Gastrocnemius medialis (tissue), 4 donors: ENCODE measurements around the gene PDK3. TPM values are rescaled to one million over a fixed set of nuclear protein-coding genes. Genes with fewer than 3 reads are reported as not detected.

ENCODE experiments used
- ATAC-seq, 2 donors: fragments of 150-250 bp; one replicate each; pipeline ENCODE4 v1.9.1; 2016
- DNase-seq, 2 donors: peaks; one replicate each; pipeline ENCODE4 v3.0.0-alpha.2; 2019
- H3K27ac ChIP-seq, 4 donors: fragments of 200-600 bp; sonication (generic); 1 replicate in 1 of 4; 2 replicates in 3 of 4; pipeline ENCODE4 v1.5.1; 2016 to 2018; ENCODE audit warnings: mild to moderate bottlenecking in 2 of 4, moderate library complexity in 1 of 4
- H3K27me3 ChIP-seq, 3 donors: fragments of 200-600 bp; sonication (generic) in 2 of 3; 1 replicate in 1 of 3; 2 replicates in 2 of 3; pipeline versions ENCODE4 v1.5.1 to v1.6.0; 2016 to 2019; ENCODE audit warnings: mild to moderate bottlenecking in 1 of 3, moderate library complexity in 1 of 3
- H3K36me3 ChIP-seq, 2 donors: fragments of 200-600 bp; sonication (generic) in 1 of 2; one replicate each; pipeline ENCODE4 v1.5.1; 2017 to 2018
- H3K4me1 ChIP-seq, 2 donors: fragments of 200-600 bp; sonication (generic) in 1 of 2; one replicate each; pipeline ENCODE4 v1.5.1; 2016 to 2017; ENCODE audit warnings: mild to moderate bottlenecking in 2 of 2
- H3K4me3 ChIP-seq, 4 donors: fragments of 200-600 bp; sonication (generic) in 3 of 4; 1 replicate in 1 of 4; 2 replicates in 3 of 4; pipeline ENCODE4 v1.5.1; 2016 to 2019; ENCODE audit warnings: mild to moderate bottlenecking in 2 of 4
- H3K9me3 ChIP-seq, 3 donors: fragments of 200-600 bp; sonication (generic) in 2 of 3; 1 replicate in 1 of 3; 2 replicates in 2 of 3; pipeline ENCODE4 v1.5.1; 2016 to 2019
- CTCF ChIP-seq, 5 experiments: fragments of 450-650 bp in 3 of 5; fragments of 200-600 bp in 2 of 5; sonication (generic) in 2 of 5; IDR thresholded peaks in 4 of 5; conservative IDR thresholded peaks in 1 of 5; 1 replicate in 4 of 5; 2 replicates in 1 of 5; pipeline ENCODE4 v1.5.1; 2016 to 2019; ENCODE audit warnings: antibody characterized with exemption in 5 of 5, mild to moderate bottlenecking in 3 of 5, moderate library complexity in 3 of 5
- POLR2A ChIP-seq, 2 donors: fragments of 450-650 bp; IDR thresholded peaks; one replicate each; pipeline ENCODE4 v1.6.1; 2017; ENCODE audit warnings: antibody characterized with exemption in 2 of 2, mild to moderate bottlenecking in 2 of 2, moderate library complexity in 2 of 2
- in situ Hi-C, 4 donors: fragments of 200-750 bp; cut with MboI; loops; one replicate each; pipeline versions ENCODE4 v1.15.0 to v1.8.0; 2017; ENCODE audit warnings: low sequenced_read_pairs in 4 of 4
- intact Hi-C: fragments of 100-400 bp; cut with DNase I; formaldehyde crosslinking; loops from one replicate; pipeline ENCODE4 v1.15.1; 2023; ENCODE audit warnings: low total_unique reads
- total RNA-seq, 4 donors: library from RNA; depleted of rRNA; stranded (reverse); fragments of >200 nt; gene quantifications; one replicate each; pipeline versions ENCODE4 v1.1.0 to v1.2.3, GENCODE V29; 2016

PDK3 gene
- total RNA-seq, 4 donors from 2014 or later: 1.8 to 4.5 (median 2.7) TPM

- H3K27ac ChIP-seq: no peak overlapping the region
- no peaks in the 10 kb centered on the region for H3K9me3 ChIP-seq
- DNase-seq (no peak), ATAC-seq (no peak)
- no peak for TF ChIP-seq CTCF (IDR thresholded peaks at IDR 0.05 in 4 of 5, conservative IDR thresholded peaks at IDR 0.05 in 1 of 5)
- TF ChIP-seq POLR2A (IDR thresholded peaks at IDR 0.05): no peak
- no peaks in the 10 kb centered on the region for H3K36me3 ChIP-seq
- intact Hi-C loops: no loop called here
- no peaks in the 10 kb centered on the region for H3K4me1 ChIP-seq
- no peak overlapping the region for H3K4me3 ChIP-seq
- in situ Hi-C loops: no loop called here
- no peaks in the 10 kb centered on the region for H3K27me3 ChIP-seq
These were observed 48.3 kb downstream of the PDK3 start for GRCh38 chrX:24513416-24513815.

GRCh38 chrX:24515447-24515846 lies 50.4 kb downstream of the PDK3 start:
- Histone ChIP-seq H3K27ac (no peak overlapping the region), H3K4me1 (no peaks in the 10 kb centered on the region), H3K36me3 (no peaks in the 10 kb centered on the region), H3K27me3 (no peaks in the 10 kb centered on the region), H3K4me3 (no peak overlapping the region), H3K9me3 (no peaks in the 10 kb centered on the region)
- ATAC-seq: no peak
- TF ChIP-seq POLR2A (IDR thresholded peaks at IDR 0.05) (no peak), CTCF (IDR thresholded peaks at IDR 0.05 in 4 of 5, conservative IDR thresholded peaks at IDR 0.05 in 1 of 5) (no peak)
- DNase-seq: no peak
- intact Hi-C loops (no loop called here), in situ Hi-C loops (no loop called here)

- Histone ChIP-seq H3K36me3 (no peaks in the 10 kb centered on the region), H3K9me3 (no peaks in the 10 kb centered on the region), H3K27me3 (no peaks in the 10 kb centered on the region), H3K4me1 (no peaks in the 10 kb centered on the region), H3K27ac (no peak overlapping the region), H3K4me3 (no peak overlapping the region)
- no peak for ATAC-seq
- intact Hi-C loops (no loop called here), in situ Hi-C loops (no loop called here)
- no peak for TF ChIP-seq CTCF (IDR thresholded peaks at IDR 0.05 in 4 of 5, conservative IDR thresholded peaks at IDR 0.05 in 1 of 5)
- TF ChIP-seq POLR2A (IDR thresholded peaks at IDR 0.05): no peak
- DNase-seq: no peak
These were observed 55.4 kb downstream of the PDK3 start for GRCh38 chrX:24520472-24520871.

GRCh38 chrX:24525455-24525854 lies 60.4 kb downstream of the PDK3 start:
- no peak overlapping the region for H3K27ac ChIP-seq
- no peaks in the 10 kb centered on the region for H3K4me1 ChIP-seq
- H3K27me3 ChIP-seq: no peaks in the 10 kb centered on the region
- H3K36me3 ChIP-seq: no peaks in the 10 kb centered on the region
- TF ChIP-seq CTCF (IDR thresholded peaks at IDR 0.05 in 4 of 5, conservative IDR thresholded peaks at IDR 0.05 in 1 of 5) (no peak), POLR2A (IDR thresholded peaks at IDR 0.05) (no peak)
- ATAC-seq: no peak
- no peaks in the 10 kb centered on the region for H3K9me3 ChIP-seq
- DNase-seq: no peak
- H3K4me3 ChIP-seq: no peak overlapping the region
- intact Hi-C loops: no loop called here
- in situ Hi-C loops: no loop called here

- no peaks in the 10 kb centered on the region for H3K4me1 ChIP-seq
- ATAC-seq (no peak), DNase-seq (no peak)
- no peaks in the 10 kb centered on the region for H3K36me3 ChIP-seq
- no peak for TF ChIP-seq CTCF (IDR thresholded peaks at IDR 0.05 in 4 of 5, conservative IDR thresholded peaks at IDR 0.05 in 1 of 5)
- no peak for TF ChIP-seq POLR2A (IDR thresholded peaks at IDR 0.05)
- intact Hi-C loops: no loop called here
- no peaks in the 10 kb centered on the region for H3K27me3 ChIP-seq
- no peaks in the 10 kb centered on the region for H3K9me3 ChIP-seq
- in situ Hi-C loops: no loop called here
- no peak overlapping the region for H3K4me3 ChIP-seq
- H3K27ac ChIP-seq: no peak overlapping the region
These were observed 61.5 kb downstream of the PDK3 start for GRCh38 chrX:24526616-24527015.
